Neuronal stem cell (in vitro differentiated cells): ENCODE data around the gene ATE1.

ENCODE experiments used
- DNase-seq: peaks from one replicate; pipeline ENCODE4 v3.0.0-alpha.2; 2013; ENCODE audit warnings: low spot score
- H2AFZ ChIP-seq: one replicate; pipeline ENCODE4 v1.6.1; 2013; ENCODE audit warnings: mild to moderate bottlenecking, low read length, inconsistent platforms
- H2AK5ac ChIP-seq: 2 replicates; pipeline ENCODE4 v1.6.1; 2013; ENCODE audit warnings: low read depth, mild to moderate bottlenecking, inconsistent platforms, low read length, moderate library complexity, mixed read lengths
- H2BK120ac ChIP-seq: 2 replicates; pipeline ENCODE4 v1.6.1; 2013; ENCODE audit warnings: low read depth, mild to moderate bottlenecking, inconsistent platforms, low read length, moderate library complexity, mixed read lengths
- H2BK12ac ChIP-seq: one replicate; pipeline ENCODE4 v1.6.1; 2013; ENCODE audit warnings: low read length, inconsistent platforms
- H2BK15ac ChIP-seq: 2 replicates; pipeline ENCODE4 v1.6.1; 2013; ENCODE audit warnings: mild to moderate bottlenecking, low read length, inconsistent platforms, mixed read lengths
- H2BK5ac ChIP-seq: one replicate; pipeline ENCODE4 v1.6.1; 2013; ENCODE audit warnings: inconsistent platforms, mild to moderate bottlenecking, low read length, moderate library complexity
- H3K14ac ChIP-seq: one replicate; pipeline ENCODE4 v1.6.1; 2013; ENCODE audit warnings: low read length, inconsistent platforms
- H3K18ac ChIP-seq: 2 replicates; pipeline ENCODE4 v1.6.1; 2013; ENCODE audit warnings: low read length, inconsistent platforms
- H3K23ac ChIP-seq: 2 replicates; pipeline ENCODE4 v1.6.1; 2013; ENCODE audit warnings: low read depth, mild to moderate bottlenecking, mixed read lengths, low read length, inconsistent platforms; ENCODE audit not compliant: poor library complexity
- H3K27ac ChIP-seq: replicated peaks from 3 replicates; pipeline ENCODE4 v1.5.1; 2013; ENCODE audit warnings: low read length, inconsistent platforms
- H3K27me3 ChIP-seq, 3 experiments: 2 replicates each; pipeline ENCODE4 v1.6.1; 2013; ENCODE audit warnings: low read length in 3 of 3, mild to moderate bottlenecking in 2 of 3, inconsistent platforms in 1 of 3, low read depth in 1 of 3, mixed read lengths in 1 of 3, moderate library complexity in 1 of 3; ENCODE audit not compliant: control insufficient read depth in 3 of 3, insufficient read depth in 3 of 3
- H3K36me3 ChIP-seq, 2 donors: replicated peaks in 1 of 2; 2 replicates each; pipeline ENCODE4 v1.6.1; 2013; ENCODE audit warnings: low read length in 2 of 2; ENCODE audit not compliant: control insufficient read depth in 2 of 2, insufficient read depth in 2 of 2
- H3K4ac ChIP-seq: 2 replicates; pipeline ENCODE4 v1.6.1; 2013; ENCODE audit warnings: inconsistent platforms, mild to moderate bottlenecking, low read length, moderate library complexity
- H3K4me1 ChIP-seq, 2 donors: 1 replicate in 1 of 2; 2 replicates in 1 of 2; pipeline ENCODE4 v1.6.1; 2013; ENCODE audit warnings: low read length in 2 of 2, low read depth in 1 of 2; ENCODE audit not compliant: control insufficient read depth in 2 of 2, insufficient read depth in 1 of 2
- H3K4me2 ChIP-seq: one replicate; pipeline ENCODE4 v1.6.1; 2013; ENCODE audit warnings: mild to moderate bottlenecking, low read length, inconsistent platforms; ENCODE audit not compliant: insufficient read depth, poor library complexity, severe bottlenecking
- H3K4me3 ChIP-seq, 2 donors: 2 replicates each; pipeline ENCODE4 v1.5.1; 2013; ENCODE audit warnings: low read length in 2 of 2, mild to moderate bottlenecking in 2 of 2, inconsistent platforms in 1 of 2, moderate library complexity in 1 of 2
- H3K79me1 ChIP-seq: one replicate; pipeline ENCODE4 v1.6.1; 2013; ENCODE audit warnings: low read depth, mild to moderate bottlenecking, inconsistent platforms, low read length, moderate library complexity
- H3K9ac ChIP-seq: one replicate; pipeline ENCODE4 v1.6.1; 2013; ENCODE audit warnings: mild to moderate bottlenecking, low read depth, low read length, inconsistent platforms; ENCODE audit not compliant: poor library complexity
- H3K9me3 ChIP-seq, 2 donors: replicated peaks in 1 of 2; 2 replicates each; pipeline versions ENCODE3 to v1.6.1; 2013; ENCODE audit warnings: low read length in 2 of 2, mild to moderate bottlenecking in 2 of 2, inconsistent platforms in 1 of 2, low read depth in 1 of 2, mixed read lengths in 1 of 2, moderate library complexity in 1 of 2; ENCODE audit not compliant: control insufficient read depth in 2 of 2, insufficient read depth in 1 of 2
- H4K8ac ChIP-seq: one replicate; pipeline ENCODE4 v1.6.1; 2013; ENCODE audit warnings: low read depth, mild to moderate bottlenecking, inconsistent platforms, low read length, moderate library complexity
- H4K91ac ChIP-seq: one replicate; pipeline ENCODE4 v1.6.1; 2013; ENCODE audit warnings: low read length, low read depth, mild to moderate bottlenecking, inconsistent platforms; ENCODE audit not compliant: poor library complexity
- WGBS, 2 donors: extraction: QIAGEN DNeasy Blood & Tissue Kit; methylation state at CpG; one replicate each; pipeline ENCODE4 v1.1.7; 2013; ENCODE audit warnings: missing lambda C conversion rate in 2 of 2, mixed read lengths in 1 of 2; ENCODE audit not compliant: insufficient read length in 2 of 2, insufficient replicate concordance in 1 of 2; ENCODE audit errors: extremely low coverage in 2 of 2; 5-methylcytosine and 5-hydroxymethylcytosine counted together

The ATE1 gene

DNA sequence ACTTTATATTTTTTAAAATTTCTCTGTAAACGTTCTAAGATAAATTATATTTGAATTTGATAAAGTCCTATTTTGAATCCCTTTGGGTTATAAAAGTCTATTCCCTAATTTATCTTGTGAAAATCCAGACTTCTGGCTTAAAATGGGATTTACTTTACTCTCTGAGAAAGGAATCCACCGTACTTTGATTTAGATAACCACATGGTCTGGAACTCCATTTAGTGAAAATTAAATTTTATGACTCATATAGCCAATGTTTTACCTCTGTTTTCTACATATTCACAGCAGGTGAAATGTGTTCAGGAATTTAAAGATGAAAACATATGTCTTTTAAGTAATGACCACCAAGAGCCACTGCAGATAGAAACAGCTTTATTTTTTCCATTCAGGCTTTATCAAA is 187.8 kb downstream of the ATE1 start:
- H3K4me1 ChIP-seq: no peaks in the 10 kb centered on the region
- H4K91ac ChIP-seq: no peak overlapping the region
- no peak overlapping the region for H3K4me2 ChIP-seq
- H2BK15ac ChIP-seq: no peak overlapping the region
- H2BK120ac ChIP-seq: no peak overlapping the region
- no peak overlapping the region for H3K23ac ChIP-seq
- no peak overlapping the region for H2AFZ ChIP-seq
- H3K36me3 ChIP-seq: peaks cover 0 to 27% of the 10 kb centered on the region in 2 donors
- no peaks in the 10 kb centered on the region for H3K9me3 ChIP-seq
- no peak overlapping the region for H3K9ac ChIP-seq
- no peak overlapping the region for H2BK12ac ChIP-seq
- no peak overlapping the region for H3K4ac ChIP-seq
- no peak overlapping the region for H3K18ac ChIP-seq
- no peak overlapping the region for H3K27ac ChIP-seq
- no peak for DNase-seq
- WGBS, 2 donors: no CpG with 5 or more reads among the region's 2 CpGs
- H2AK5ac ChIP-seq: no peak overlapping the region
- no peak overlapping the region for H4K8ac ChIP-seq
- no peak overlapping the region for H3K4me3 ChIP-seq
- H3K27me3 ChIP-seq: no peaks in the 10 kb centered on the region
- no peak overlapping the region for H2BK5ac ChIP-seq
- H3K14ac ChIP-seq: no peak overlapping the region
- H3K79me1 ChIP-seq: no peaks in the 10 kb centered on the region

DNA sequence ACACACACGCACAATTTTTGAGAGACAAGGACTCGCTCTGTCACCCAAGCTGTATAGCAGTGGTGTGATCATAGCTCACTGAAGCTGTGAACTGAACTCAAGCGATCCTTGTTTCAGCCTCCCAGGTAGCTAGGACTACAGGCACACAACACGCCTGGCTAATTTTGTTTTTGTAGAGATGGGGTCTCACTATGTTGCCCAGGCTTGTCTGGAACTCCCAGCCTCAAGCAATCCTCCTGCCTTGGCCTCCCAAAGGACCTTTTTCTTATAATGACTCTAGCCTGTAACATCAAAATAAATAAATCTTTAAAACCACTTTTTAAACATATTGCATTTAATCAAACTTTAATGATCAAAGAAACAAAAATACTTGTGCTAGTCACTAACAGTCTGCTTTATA is 188.7 kb downstream of the ATE1 start:
- H2BK15ac ChIP-seq: no peak overlapping the region
- no peak overlapping the region for H3K4me3 ChIP-seq
- no peak overlapping the region for H2AK5ac ChIP-seq
- H3K4me2 ChIP-seq: no peak overlapping the region
- WGBS, 2 donors: no CpG with 5 or more reads among the region's 4 CpGs
- no peaks in the 10 kb centered on the region for H3K9me3 ChIP-seq
- H3K18ac ChIP-seq: no peak overlapping the region
- H3K9ac ChIP-seq: no peak overlapping the region
- no peak overlapping the region for H2BK12ac ChIP-seq
- H3K36me3 ChIP-seq: peaks cover 0 to 27% of the 10 kb centered on the region in 2 donors
- no peak overlapping the region for H2BK5ac ChIP-seq
- no peak overlapping the region for H3K23ac ChIP-seq
- H3K4me1 ChIP-seq: peaks cover 0 to 2% of the 10 kb centered on the region in 2 donors
- DNase-seq: no peak
- H3K14ac ChIP-seq: no peak overlapping the region
- no peak overlapping the region for H3K27ac ChIP-seq
- no peaks in the 10 kb centered on the region for H3K27me3 ChIP-seq
- no peak overlapping the region for H2BK120ac ChIP-seq
- H4K8ac ChIP-seq: no peak overlapping the region
- no peak overlapping the region for H4K91ac ChIP-seq
- no peaks in the 10 kb centered on the region for H3K79me1 ChIP-seq
- H3K4ac ChIP-seq: no peak overlapping the region
- no peak overlapping the region for H2AFZ ChIP-seq

DNA sequence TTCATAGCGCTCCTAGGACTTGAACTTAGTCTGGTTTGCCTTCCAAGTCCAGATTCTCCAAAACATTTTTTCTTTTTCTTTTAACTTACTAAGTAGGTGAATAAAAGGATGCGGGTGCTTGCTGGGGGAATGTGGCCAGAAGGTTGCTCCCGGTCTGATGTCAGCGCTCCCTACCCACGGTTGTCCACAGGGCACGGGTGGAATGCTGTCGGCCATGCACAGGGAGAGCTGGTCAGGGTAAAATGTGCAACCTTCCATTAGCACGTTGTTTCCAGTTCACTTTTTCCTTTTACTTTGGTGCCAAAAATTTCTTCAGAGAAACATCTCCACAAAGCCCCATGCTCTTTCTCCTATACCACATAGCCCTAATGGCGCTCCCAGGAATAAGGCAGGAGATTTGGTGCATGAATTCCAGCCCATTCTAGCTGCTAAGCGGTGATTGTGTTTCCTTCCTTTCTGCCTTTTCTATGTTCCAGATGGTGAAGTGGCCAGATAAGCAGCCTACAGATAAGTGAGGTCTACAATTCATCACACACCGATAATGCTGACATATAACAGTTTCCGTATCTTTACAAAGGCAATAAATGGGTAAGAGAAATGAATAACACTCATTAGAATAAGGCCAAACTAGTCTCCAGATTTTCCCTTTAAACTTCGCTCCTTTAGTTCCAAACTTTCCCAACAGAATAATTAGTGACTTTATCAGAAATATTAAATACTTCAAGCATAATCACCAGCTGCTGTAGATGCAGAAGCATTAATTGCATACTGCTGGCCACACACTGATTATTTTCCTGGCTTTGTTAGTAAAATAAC is 191.3 kb downstream of the ATE1 start:
- Histone ChIP-seq H2BK120ac (no peak overlapping the region), H3K4me1 (peaks cover 5 to 12% of the 10 kb centered on the region in 2 donors), H3K14ac (no peak overlapping the region), H4K8ac (no peak overlapping the region), H3K4me3 (no peak overlapping the region), H2BK12ac (no peak overlapping the region), H2AK5ac (no peak overlapping the region), H2BK15ac (no peak overlapping the region), H3K27me3 (peaks cover 0 to 2% (median 0%) of the 10 kb centered on the region in 3 experiments), H2BK5ac (no peak overlapping the region), H3K23ac (no peak overlapping the region), H3K4me2 (no peak overlapping the region), H4K91ac (no peak overlapping the region), H3K27ac (no peak overlapping the region), H3K4ac (no peak overlapping the region), H3K36me3 (peaks cover 0 to 8% of the 10 kb centered on the region in 2 donors), H2AFZ (no peak overlapping the region), H3K18ac (no peak overlapping the region), H3K9me3 (no peaks in the 10 kb centered on the region), H3K79me1 (no peaks in the 10 kb centered on the region), H3K9ac (no peak overlapping the region)
- no CpG with 5 or more reads among the region's 13 CpGs for WGBS, 2 donors
- no peak for DNase-seq

DNA sequence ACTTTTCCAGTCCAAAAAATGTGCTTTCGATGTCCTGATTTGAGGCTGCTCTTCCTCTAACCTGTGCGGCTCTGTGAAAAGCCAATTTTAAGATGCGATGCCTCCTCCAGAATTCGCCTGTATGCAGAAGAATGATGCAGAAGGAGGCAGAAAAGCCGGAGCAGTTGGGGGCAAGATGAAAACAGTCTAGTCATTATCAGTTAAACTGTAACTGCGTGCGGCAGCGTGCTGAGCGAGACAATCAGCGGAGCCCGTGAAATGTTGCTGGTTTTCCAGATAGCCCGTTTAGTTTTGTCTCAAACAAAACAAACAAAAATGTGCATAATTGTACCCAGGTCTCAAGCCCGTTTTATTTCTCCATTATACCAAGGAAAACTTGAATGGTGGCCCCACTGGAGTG is 192.6 kb downstream of the ATE1 start:
- Histone ChIP-seq H2AK5ac (no peak overlapping the region), H2BK12ac (no peak overlapping the region), H2BK120ac (no peak overlapping the region), H3K14ac (no peak overlapping the region), H3K4me1 (peaks cover 5 to 14% of the 10 kb centered on the region in 2 donors), H3K9ac (no peak overlapping the region), H2BK15ac (no peak overlapping the region), H2AFZ (no peak overlapping the region), H3K9me3 (no peaks in the 10 kb centered on the region), H4K91ac (no peak overlapping the region), H3K4ac (no peak overlapping the region), H3K18ac (no peak overlapping the region), H3K4me2 (no peak overlapping the region), H2BK5ac (no peak overlapping the region), H3K4me3 (no peak overlapping the region), H3K27ac (no peak overlapping the region), H3K23ac (no peak overlapping the region), H4K8ac (no peak overlapping the region), H3K27me3 (peaks cover 0 to 2% (median 0%) of the 10 kb centered on the region in 3 experiments), H3K79me1 (no peaks in the 10 kb centered on the region), H3K36me3 (no peaks in the 10 kb centered on the region)
- DNase-seq: no peak
- whole genome bisulfite sequencing, 2 donors: no CpG with 5 or more reads among the region's 13 CpGs
